OCI-LY1 (cell line): ENCODE data around the gene GPATCH8.

Source experiments
- CTCF ChIP-seq: fragments of 200-600 bp; sonication (generic), shearing (Covaris generic); IDR thresholded peaks from 2 replicates; pipeline ENCODE4 v1.5.1; 2017; ENCODE audit warnings: mild to moderate bottlenecking, antibody characterized with exemption, low read length, moderate library complexity, mixed read lengths
- EZH2 ChIP-seq: fragments of 200-600 bp; sonication (generic), shearing (Covaris generic); IDR thresholded peaks from 2 replicates; pipeline ENCODE4 v1.8.0; 2017; ENCODE audit warnings: borderline replicate concordance, mixed run types, mild to moderate bottlenecking, antibody characterized with exemption, low read length, moderate library complexity, mixed read lengths

- TF ChIP-seq CTCF = no peak
- no peak for TF ChIP-seq EZH2
Observed at GRCh38 chr17:44355642-44356099, 147.5 kb downstream of the GPATCH8 start.
